ENCODE results near the gene NYAP2.

NYAP2 gene

GRCh38 chr2:225495706-225496105 lies 96.2 kb downstream of the NYAP2 start:
- no peak for TF ChIP-seq CTCF (conservative IDR thresholded peaks at IDR 0.05; ENCODE audit: low read depth, low read length)
- no peaks in the 10 kb centered on the region for H3K27me3 ChIP-seq (ENCODE audit: insufficient read depth, low read depth)
- H2AFZ ChIP-seq (ENCODE audit: low read depth): no peak overlapping the region
- no peak overlapping the region for H3K9ac ChIP-seq
- H4K20me1 ChIP-seq (ENCODE audit: insufficient read depth): no peaks in the 10 kb centered on the region
- H3K4me2 ChIP-seq: no peak overlapping the region
- H3K4me1 ChIP-seq (ENCODE audit: low read depth, poor library complexity, severe bottlenecking): no peaks in the 10 kb centered on the region
- H3K27ac ChIP-seq: no peak overlapping the region
- no peaks in the 10 kb centered on the region for H3K36me3 ChIP-seq (ENCODE audit: insufficient read depth)
- H3K79me2 ChIP-seq (ENCODE audit: insufficient read depth, low read depth): no peaks in the 10 kb centered on the region
- H3K4me3 ChIP-seq (IDR thresholded peaks at IDR 0.05; ENCODE audit: insufficient read depth, low read depth, low read length): no peak overlapping the region

DNA sequence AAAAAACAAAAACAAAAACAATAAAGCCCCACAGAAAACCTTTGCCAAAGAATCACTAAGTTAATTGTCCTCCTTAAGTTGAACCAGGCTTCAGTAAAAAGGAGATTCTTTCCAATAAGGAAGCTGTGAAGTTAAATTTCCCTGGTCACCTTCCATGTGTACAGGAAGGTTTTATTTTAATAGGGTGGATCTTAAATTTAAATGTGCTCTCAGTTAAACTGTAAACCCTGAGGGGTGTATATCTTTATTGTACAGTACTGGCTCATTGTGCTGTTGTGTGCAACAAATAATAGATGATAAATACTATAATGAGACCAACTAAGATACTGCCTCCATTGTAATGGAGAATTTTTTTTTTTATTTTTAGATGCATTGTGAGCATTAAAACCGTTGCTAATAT lies 97.1 kb downstream of the NYAP2 start:
- Histone ChIP-seq H3K4me3 (IDR thresholded peaks at IDR 0.05; ENCODE audit: insufficient read depth, low read depth, low read length) (no peak overlapping the region), H3K27ac (no peak overlapping the region), H3K79me2 (ENCODE audit: insufficient read depth, low read depth) (no peaks in the 10 kb centered on the region), H4K20me1 (ENCODE audit: insufficient read depth) (no peaks in the 10 kb centered on the region), H2AFZ (ENCODE audit: low read depth) (no peak overlapping the region), H3K4me2 (no peak overlapping the region), H3K27me3 (ENCODE audit: insufficient read depth, low read depth) (no peaks in the 10 kb centered on the region), H3K4me1 (ENCODE audit: low read depth, poor library complexity, severe bottlenecking) (no peaks in the 10 kb centered on the region), H3K36me3 (ENCODE audit: insufficient read depth) (no peaks in the 10 kb centered on the region), H3K9ac (no peak overlapping the region)
- no peak for TF ChIP-seq CTCF (conservative IDR thresholded peaks at IDR 0.05; ENCODE audit: low read depth, low read length)

DNA sequence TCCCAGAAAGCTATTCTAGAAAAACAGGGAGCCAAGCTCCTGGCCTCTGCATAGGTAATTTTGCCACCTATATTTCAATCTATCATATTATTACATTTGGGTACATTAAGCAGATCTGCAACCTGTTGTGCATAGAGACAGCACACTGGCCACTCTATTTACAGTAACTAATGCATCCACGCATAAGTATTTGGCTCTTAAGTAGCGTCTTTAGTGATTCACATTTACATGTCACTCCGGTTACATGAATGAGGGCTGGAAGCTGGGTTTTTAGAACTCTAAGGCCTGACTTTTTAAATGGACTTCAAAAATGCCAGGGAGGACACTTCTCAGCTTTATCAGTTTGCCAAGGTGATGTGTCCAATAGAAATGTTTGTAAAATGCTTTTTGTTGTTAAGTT lies 97.7 kb downstream of the NYAP2 start:
- Histone ChIP-seq H3K4me1 (ENCODE audit: low read depth, poor library complexity, severe bottlenecking) (no peaks in the 10 kb centered on the region), H3K4me3 (IDR thresholded peaks at IDR 0.05; ENCODE audit: insufficient read depth, low read depth, low read length) (no peak overlapping the region), H3K79me2 (ENCODE audit: insufficient read depth, low read depth) (no peaks in the 10 kb centered on the region), H3K9ac (no peak overlapping the region), H3K4me2 (no peak overlapping the region), H4K20me1 (ENCODE audit: insufficient read depth) (no peaks in the 10 kb centered on the region), H3K27me3 (ENCODE audit: insufficient read depth, low read depth) (no peaks in the 10 kb centered on the region), H2AFZ (ENCODE audit: low read depth) (no peak overlapping the region), H3K27ac (no peak overlapping the region), H3K36me3 (ENCODE audit: insufficient read depth) (no peaks in the 10 kb centered on the region)
- no peak for TF ChIP-seq CTCF (conservative IDR thresholded peaks at IDR 0.05; ENCODE audit: low read depth, low read length)

DNA sequence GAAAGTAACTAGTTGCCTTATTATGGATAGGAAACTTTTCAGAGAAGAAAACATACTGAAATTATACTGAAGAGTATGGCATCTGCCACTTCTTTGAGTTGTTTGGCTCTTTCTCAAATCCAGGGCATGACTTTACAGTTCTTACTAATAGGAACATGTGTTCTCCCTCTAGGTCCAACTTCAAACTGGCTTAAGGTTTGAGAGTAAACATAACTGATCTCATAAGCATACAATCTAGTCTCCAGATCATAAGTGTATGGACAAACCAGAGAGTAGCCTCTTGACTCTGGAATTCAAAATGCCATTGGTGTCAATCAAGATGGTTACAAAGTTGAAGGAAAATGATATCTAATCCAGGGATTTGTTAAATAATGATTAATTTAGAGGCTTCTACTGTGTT lies 101.5 kb downstream of the NYAP2 start:
- no peak overlapping the region for H3K4me3 ChIP-seq (IDR thresholded peaks at IDR 0.05; ENCODE audit: insufficient read depth, low read depth, low read length)
- no peak overlapping the region for H3K27ac ChIP-seq
- no peak for TF ChIP-seq CTCF (conservative IDR thresholded peaks at IDR 0.05; ENCODE audit: low read depth, low read length)
- H4K20me1 ChIP-seq (ENCODE audit: insufficient read depth): no peaks in the 10 kb centered on the region
- H3K79me2 ChIP-seq (ENCODE audit: insufficient read depth, low read depth): no peaks in the 10 kb centered on the region
- no peak overlapping the region for H3K9ac ChIP-seq
- H3K4me1 ChIP-seq (ENCODE audit: low read depth, poor library complexity, severe bottlenecking): no peaks in the 10 kb centered on the region
- H2AFZ ChIP-seq (ENCODE audit: low read depth): no peak overlapping the region
- no peak overlapping the region for H3K4me2 ChIP-seq
- H3K27me3 ChIP-seq (ENCODE audit: insufficient read depth, low read depth): no peaks in the 10 kb centered on the region
- H3K36me3 ChIP-seq (ENCODE audit: insufficient read depth): no peaks in the 10 kb centered on the region

DNA sequence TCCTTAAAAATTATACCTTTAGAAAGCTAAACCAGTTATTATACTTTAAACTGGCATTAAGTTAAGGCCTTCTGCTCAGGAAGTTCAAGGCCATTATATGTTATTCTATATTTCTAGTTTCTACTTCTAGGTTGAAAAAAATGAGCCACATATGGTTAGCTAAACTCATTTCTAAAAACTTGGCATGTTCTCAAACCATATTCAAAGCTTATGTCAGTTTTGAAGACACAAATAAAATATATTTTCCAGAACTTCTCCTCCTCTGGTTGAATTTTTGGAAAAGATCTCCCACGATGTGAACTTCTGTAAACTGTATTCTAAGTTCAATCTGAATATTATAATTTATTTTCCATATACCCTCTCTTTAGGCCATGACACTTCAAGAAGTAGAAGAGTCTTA lies 103.5 kb downstream of the NYAP2 start:
- H2AFZ ChIP-seq (ENCODE audit: low read depth): no peak overlapping the region
- no peak overlapping the region for H3K27ac ChIP-seq
- H4K20me1 ChIP-seq (ENCODE audit: insufficient read depth): no peaks in the 10 kb centered on the region
- no peaks in the 10 kb centered on the region for H3K36me3 ChIP-seq (ENCODE audit: insufficient read depth)
- no peaks in the 10 kb centered on the region for H3K27me3 ChIP-seq (ENCODE audit: insufficient read depth, low read depth)
- no peak overlapping the region for H3K9ac ChIP-seq
- no peaks in the 10 kb centered on the region for H3K79me2 ChIP-seq (ENCODE audit: insufficient read depth, low read depth)
- no peaks in the 10 kb centered on the region for H3K4me1 ChIP-seq (ENCODE audit: low read depth, poor library complexity, severe bottlenecking)
- TF ChIP-seq CTCF (conservative IDR thresholded peaks at IDR 0.05; ENCODE audit: low read depth, low read length): no peak
- no peak overlapping the region for H3K4me3 ChIP-seq (IDR thresholded peaks at IDR 0.05; ENCODE audit: insufficient read depth, low read depth, low read length)
- no peak overlapping the region for H3K4me2 ChIP-seq

Measured in KMS-11 (cell line).